ENCODE measurements around the gene PCDHGA7. TPM values are rescaled to one million over a fixed set of nuclear protein-coding genes. Genes with fewer than 3 reads are reported as not detected.
A peak's percentile ranks its signal among the peaks of the same experiment; 100 is the strongest.

Gene PCDHGA7
- total and polyA plus RNA-seq, 11 donors, result 1.4 to 14.1 (median 7.5) TPM

DNA sequence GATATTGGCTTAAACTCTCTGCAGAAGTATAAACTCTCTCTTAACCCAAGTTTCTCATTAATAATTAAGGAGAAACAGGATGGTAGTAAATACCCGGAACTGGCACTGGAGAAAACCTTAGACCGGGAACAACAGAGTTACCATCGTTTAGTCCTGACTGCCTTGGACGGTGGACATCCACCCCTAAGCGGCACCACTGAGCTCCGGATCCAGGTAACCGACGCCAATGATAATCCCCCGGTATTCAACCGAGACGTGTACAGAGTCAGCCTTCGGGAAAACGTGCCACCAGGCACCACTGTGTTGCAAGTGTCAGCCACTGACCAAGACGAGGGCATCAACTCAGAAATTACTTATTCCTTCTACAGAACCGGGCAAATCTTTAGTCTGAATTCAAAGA lies 16.1 kb downstream of the PCDHGA7 start:
- 34 to 42% (median 39%) methylated on average over 14 to 15 of the region's 15 CpGs for WGBS, 4 donors
- Histone ChIP-seq H3K27me3 (peaks cover 0 to 42% (median 0%) of the 10 kb centered on the region in 9 donors), H3K9me3 (peaks cover 0 to 97% (median 59%) of the 10 kb centered on the region in 12 donors)

DNA sequence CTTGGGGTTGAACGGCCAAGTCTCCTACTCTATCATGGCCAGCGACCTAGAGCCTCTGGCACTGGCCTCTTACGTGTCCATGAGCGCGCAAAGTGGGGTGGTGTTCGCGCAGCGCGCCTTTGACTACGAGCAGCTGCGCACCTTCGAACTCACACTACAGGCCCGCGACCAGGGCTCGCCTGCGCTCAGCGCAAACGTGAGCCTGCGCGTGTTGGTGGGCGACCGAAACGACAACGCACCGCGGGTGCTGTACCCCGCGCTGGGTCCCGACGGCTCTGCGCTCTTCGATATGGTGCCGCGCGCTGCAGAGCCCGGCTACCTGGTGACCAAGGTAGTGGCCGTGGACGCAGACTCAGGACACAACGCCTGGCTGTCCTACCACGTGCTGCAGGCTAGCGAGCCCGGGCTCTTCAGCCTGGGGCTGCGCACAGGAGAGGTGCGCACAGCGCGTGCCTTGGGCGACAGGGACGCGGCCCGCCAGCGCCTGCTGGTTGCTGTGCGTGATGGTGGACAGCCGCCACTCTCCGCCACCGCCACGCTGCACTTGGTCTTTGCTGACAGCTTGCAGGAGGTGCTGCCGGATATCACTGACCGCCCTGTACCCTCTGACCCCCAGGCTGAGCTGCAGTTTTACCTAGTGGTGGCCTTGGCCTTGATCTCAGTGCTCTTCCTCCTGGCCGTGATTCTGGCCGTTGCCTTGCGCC lies 17.2 kb downstream of the PCDHGA7 start:
- ATAC-seq (no peak), DNase-seq (no peak)
- WGBS, 4 donors, result 30 to 57% (median 34%) methylated on average over 18 to 61 of the region's 61 CpGs
- H3K36me3 ChIP-seq, result peaks cover 0 to 4% (median 0%) of the 10 kb centered on the region in 9 donors
- intact Hi-C loops (cut with DNase I), result loop anchor here in 2 of 10 donors (10.0 kb wide), 2 partner anchors 55 to 155 kb away; partner anchors contain the start of genes PCDHB15 (in 1 of the 2) and PCDHGA3 (in 1 of the 2)
- TF ChIP-seq POLR2A (IDR thresholded peaks at IDR 0.05), result no peak
- TF ChIP-seq, protein P1, sequence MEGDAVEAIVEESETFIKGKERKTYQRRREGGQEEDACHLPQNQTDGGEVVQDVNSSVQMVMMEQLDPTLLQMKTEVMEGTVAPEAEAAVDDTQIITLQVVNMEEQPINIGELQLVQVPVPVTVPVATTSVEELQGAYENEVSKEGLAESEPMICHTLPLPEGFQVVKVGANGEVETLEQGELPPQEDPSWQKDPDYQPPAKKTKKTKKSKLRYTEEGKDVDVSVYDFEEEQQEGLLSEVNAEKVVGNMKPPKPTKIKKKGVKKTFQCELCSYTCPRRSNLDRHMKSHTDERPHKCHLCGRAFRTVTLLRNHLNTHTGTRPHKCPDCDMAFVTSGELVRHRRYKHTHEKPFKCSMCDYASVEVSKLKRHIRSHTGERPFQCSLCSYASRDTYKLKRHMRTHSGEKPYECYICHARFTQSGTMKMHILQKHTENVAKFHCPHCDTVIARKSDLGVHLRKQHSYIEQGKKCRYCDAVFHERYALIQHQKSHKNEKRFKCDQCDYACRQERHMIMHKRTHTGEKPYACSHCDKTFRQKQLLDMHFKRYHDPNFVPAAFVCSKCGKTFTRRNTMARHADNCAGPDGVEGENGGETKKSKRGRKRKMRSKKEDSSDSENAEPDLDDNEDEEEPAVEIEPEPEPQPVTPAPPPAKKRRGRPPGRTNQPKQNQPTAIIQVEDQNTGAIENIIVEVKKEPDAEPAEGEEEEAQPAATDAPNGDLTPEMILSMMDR (IDR thresholded peaks at IDR 0.05), result no peak
- no peak overlapping the region for H3K27ac ChIP-seq
- H3K4me3 ChIP-seq, result peak overlapping the region in 1 of 12 donors; percentile 4
- peaks cover 0 to 43% (median 0%) of the 10 kb centered on the region in 9 donors for H3K27me3 ChIP-seq
- H3K4me1 ChIP-seq, result peaks cover 0 to 12% (median 0%) of the 10 kb centered on the region in 12 donors
- H3K9me3 ChIP-seq, result peaks cover 0 to 97% (median 59%) of the 10 kb centered on the region in 12 donors

More for the DNA sequence above, 16.1 kb downstream of the PCDHGA7 start:
- intact Hi-C loops (cut with DNase I), result no loop called here
- H3K4me1 ChIP-seq, result peaks cover 0 to 12% (median 0%) of the 10 kb centered on the region in 12 donors
- no peak overlapping the region for H3K27ac ChIP-seq
- TF ChIP-seq POLR2A (IDR thresholded peaks at IDR 0.05), result no peak
- TF ChIP-seq, protein P1 (IDR thresholded peaks at IDR 0.05), result peak in 1 of 12 donors; percentile 8
- ATAC-seq (peak in 2 of 4 donors; percentile 15 to 33), DNase-seq (no peak)
- H3K4me3 ChIP-seq, result peak overlapping the region in 2 of 12 donors; percentile 19 to 26
- peaks cover 0 to 4% (median 0%) of the 10 kb centered on the region in 9 donors for H3K36me3 ChIP-seq

- peaks cover 0 to 97% (median 62%) of the 10 kb centered on the region in 12 donors for H3K9me3 ChIP-seq
- no peak for ATAC-seq
Observed at GRCh38 chr5:141402553-141403243, 20.2 kb downstream of the PCDHGA7 start, which contains the start of gene PCDHGA9. TSS of gene PCDHGA9 (plus strand) at chr5:141402778. CDS start at chr5:141402953, 175 bp downstream.

More at GRCh38 chr5:141402553-141403243, 20.2 kb downstream of the PCDHGA7 start, which contains the start of gene PCDHGA9:
- intact Hi-C loops (cut with DNase I), result loop anchor here in 2 of 10 donors (10.0 kb wide), 2 partner anchors 58 to 158 kb away; partner anchors contain the start of genes PCDHB15 (in 1 of the 2) and PCDHGA3 (in 1 of the 2)
- H3K4me3 ChIP-seq, result peak within 1 kb of the TSS in 9 of 12 donors; percentile 11 to 35 (median 23)
- TF ChIP-seq POLR2A (IDR thresholded peaks at IDR 0.05), result no peak
- TF ChIP-seq, protein P1 (IDR thresholded peaks at IDR 0.05), result peak in 8 of 12 donors; percentile 9 to 32 (median 18)
- peaks cover 0 to 46% (median 0%) of the 10 kb centered on the region in 9 donors for H3K27me3 ChIP-seq
- no peak within 1 kb of the TSS for H3K27ac ChIP-seq
- WGBS, 4 donors, result 33 to 49% (median 40%) methylated on average over 26 to 27 of the region's 27 CpGs
- DNase-seq, result no peak
- peaks cover 0 to 4% (median 0%) of the 10 kb centered on the region in 9 donors for H3K36me3 ChIP-seq
- peaks cover 0 to 13% (median 0%) of the 10 kb centered on the region in 12 donors for H3K4me1 ChIP-seq

All from heart left ventricle (tissue), 16 donors.